Breast epithelium (tissue), 3 donors: ENCODE data around the gene FLT3LG.

ENCODE experiments used
- POLR2A ChIP-seq: fragments of 450-650 bp; IDR thresholded peaks from one replicate; pipeline ENCODE4 v1.6.1; 2016; ENCODE audit warnings: antibody characterized with exemption, mild to moderate bottlenecking, moderate library complexity
- TF ChIP-seq, protein P1 (sequence below), 3 donors: fragments of 450-650 bp; IDR thresholded peaks; one replicate each; pipeline ENCODE4 v1.5.1; 2016 to 2017; ENCODE audit warnings: antibody characterized with exemption in 3 of 3, mild to moderate bottlenecking in 3 of 3, moderate library complexity in 3 of 3

GRCh38 chr19:49445997-49446396, 28.0 kb upstream of the FLT3LG start:
- TF ChIP-seq, protein P1, sequence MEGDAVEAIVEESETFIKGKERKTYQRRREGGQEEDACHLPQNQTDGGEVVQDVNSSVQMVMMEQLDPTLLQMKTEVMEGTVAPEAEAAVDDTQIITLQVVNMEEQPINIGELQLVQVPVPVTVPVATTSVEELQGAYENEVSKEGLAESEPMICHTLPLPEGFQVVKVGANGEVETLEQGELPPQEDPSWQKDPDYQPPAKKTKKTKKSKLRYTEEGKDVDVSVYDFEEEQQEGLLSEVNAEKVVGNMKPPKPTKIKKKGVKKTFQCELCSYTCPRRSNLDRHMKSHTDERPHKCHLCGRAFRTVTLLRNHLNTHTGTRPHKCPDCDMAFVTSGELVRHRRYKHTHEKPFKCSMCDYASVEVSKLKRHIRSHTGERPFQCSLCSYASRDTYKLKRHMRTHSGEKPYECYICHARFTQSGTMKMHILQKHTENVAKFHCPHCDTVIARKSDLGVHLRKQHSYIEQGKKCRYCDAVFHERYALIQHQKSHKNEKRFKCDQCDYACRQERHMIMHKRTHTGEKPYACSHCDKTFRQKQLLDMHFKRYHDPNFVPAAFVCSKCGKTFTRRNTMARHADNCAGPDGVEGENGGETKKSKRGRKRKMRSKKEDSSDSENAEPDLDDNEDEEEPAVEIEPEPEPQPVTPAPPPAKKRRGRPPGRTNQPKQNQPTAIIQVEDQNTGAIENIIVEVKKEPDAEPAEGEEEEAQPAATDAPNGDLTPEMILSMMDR (IDR thresholded peaks at IDR 0.05) = no peak
- TF ChIP-seq POLR2A = no peak
